ENCODE data around the gene KCNMA1.

Gene KCNMA1

GRCh38 chr10:77192402-77192801 lies 445.2 kb downstream of the KCNMA1 start:
- no peaks in the 10 kb centered on the region for H3K9me3 ChIP-seq (replicated peaks in 1 of 11)
- H3K4me3 ChIP-seq: no peak overlapping the region
- peaks cover 0 to 72% (median 0%) of the 10 kb centered on the region in 11 experiments; a peak in 2 of 22 replicates for H4K20me1 ChIP-seq
- H3K4me2 ChIP-seq: no peak overlapping the region
- no peak overlapping the region for H3K9ac ChIP-seq
- H3K36me3 ChIP-seq: no peaks in the 10 kb centered on the region
- H3K27me3 ChIP-seq: no peaks in the 10 kb centered on the region
- H3K4me1 ChIP-seq: 0 out of 20 replicates have a peak, but pooled peaks cover 0 to 4% (median 0%) of the 10 kb centered on the region in 10 experiments
- no peak overlapping the region for H3K27ac ChIP-seq
- TF ChIP-seq Cebpa-rat (IDR thresholded peaks at IDR 0.05): no peak

GRCh38 chr10:77191324-77192049 lies 446.1 kb downstream of the KCNMA1 start:
- TF ChIP-seq Cebpa-rat (IDR thresholded peaks at IDR 0.05): no peak

DNA sequence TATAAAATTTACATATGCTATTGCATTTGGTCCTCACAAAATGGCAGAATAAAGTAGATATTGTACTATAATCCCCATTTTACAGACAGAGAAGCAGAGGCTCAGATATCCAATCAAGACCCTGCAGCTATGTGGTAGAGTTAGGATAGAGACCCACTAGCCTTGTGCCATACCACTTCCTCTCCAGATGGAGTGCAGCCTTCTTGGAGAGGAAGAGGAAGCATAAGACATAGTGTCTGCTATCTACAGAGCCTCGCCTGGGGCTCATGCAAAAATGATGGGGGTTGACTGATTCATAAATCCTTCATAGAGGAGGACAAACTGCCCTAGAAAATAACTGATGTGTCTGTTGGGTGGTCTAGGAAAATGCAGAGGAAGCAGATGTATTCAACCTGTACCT lies 447.3 kb downstream of the KCNMA1 start:
- no peaks in the 10 kb centered on the region for H3K27me3 ChIP-seq
- H3K27ac ChIP-seq: no peak overlapping the region
- no peaks in the 10 kb centered on the region for H3K9me3 ChIP-seq (replicated peaks in 1 of 11)
- no peak overlapping the region for H3K4me3 ChIP-seq
- peaks cover 0 to 72% (median 0%) of the 10 kb centered on the region in 11 experiments; a peak in 1 of 22 replicates for H4K20me1 ChIP-seq
- no peak overlapping the region for H3K9ac ChIP-seq
- 0 out of 20 replicates have a peak, but pooled peaks cover 0 to 4% (median 0%) of the 10 kb centered on the region in 10 experiments for H3K4me1 ChIP-seq
- H3K36me3 ChIP-seq: no peaks in the 10 kb centered on the region
- TF ChIP-seq Cebpa-rat (IDR thresholded peaks at IDR 0.05): no peak
- H3K4me2 ChIP-seq: no peak overlapping the region

More at GRCh38 chr10:77191324-77192049, 446.1 kb downstream of the KCNMA1 start:
- Histone ChIP-seq H3K9ac (no peak overlapping the region), H3K9me3 (replicated peaks in 1 of 11) (no peaks in the 10 kb centered on the region), H3K27ac (no peak overlapping the region), H3K36me3 (no peaks in the 10 kb centered on the region), H3K4me2 (no peak overlapping the region), H3K4me3 (no peak overlapping the region), H3K4me1 (0 out of 20 replicates have a peak, but pooled peaks cover 0 to 4% (median 0%) of the 10 kb centered on the region in 10 experiments), H4K20me1 (peaks cover 0 to 73% (median 0%) of the 10 kb centered on the region in 11 experiments; a peak in 1 of 22 replicates), H3K27me3 (no peaks in the 10 kb centered on the region)

DNA sequence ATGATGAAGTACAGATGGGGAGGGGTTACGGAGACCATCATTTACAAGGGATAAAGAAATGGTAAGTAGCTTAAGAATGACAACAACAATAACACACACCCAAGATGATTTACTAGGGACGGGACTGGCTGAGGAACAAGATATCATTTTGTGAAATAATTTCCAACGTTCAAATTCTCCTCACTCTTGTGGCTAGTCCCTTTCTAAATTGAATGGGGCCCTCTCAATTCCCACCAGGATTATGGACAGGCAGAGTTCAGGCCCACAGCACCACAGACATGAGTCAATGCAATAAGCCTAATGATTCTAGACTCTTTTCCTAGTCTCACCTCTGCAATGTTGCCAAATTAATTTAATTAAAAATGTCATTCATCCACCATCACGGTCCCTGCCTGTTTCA lies 448.1 kb downstream of the KCNMA1 start:
- 0 out of 20 replicates have a peak, but pooled peaks cover 0 to 4% (median 0%) of the 10 kb centered on the region in 10 experiments for H3K4me1 ChIP-seq
- H3K9ac ChIP-seq: no peak overlapping the region
- H3K9me3 ChIP-seq (replicated peaks in 1 of 11): no peaks in the 10 kb centered on the region
- H3K27ac ChIP-seq: no peak overlapping the region
- no peaks in the 10 kb centered on the region for H3K27me3 ChIP-seq
- H3K4me3 ChIP-seq: no peak overlapping the region
- H3K36me3 ChIP-seq: no peaks in the 10 kb centered on the region
- TF ChIP-seq Cebpa-rat (IDR thresholded peaks at IDR 0.05): no peak
- H4K20me1 ChIP-seq: peaks cover 0 to 68% (median 0%) of the 10 kb centered on the region in 11 experiments; a peak in 1 of 22 replicates
- no peak overlapping the region for H3K4me2 ChIP-seq

GRCh38 chr10:77189075-77189474 lies 448.5 kb downstream of the KCNMA1 start:
- no peak overlapping the region for H3K4me2 ChIP-seq
- H3K4me1 ChIP-seq: 0 out of 20 replicates have a peak, but pooled peaks cover 0 to 4% (median 0%) of the 10 kb centered on the region in 10 experiments
- H3K9me3 ChIP-seq (replicated peaks in 1 of 11): no peaks in the 10 kb centered on the region
- H3K27ac ChIP-seq: no peak overlapping the region
- H3K27me3 ChIP-seq: no peaks in the 10 kb centered on the region
- TF ChIP-seq Cebpa-rat (IDR thresholded peaks at IDR 0.05): no peak
- no peaks in the 10 kb centered on the region for H3K36me3 ChIP-seq
- H3K4me3 ChIP-seq: no peak overlapping the region
- H4K20me1 ChIP-seq: peaks cover 0 to 63% (median 0%) of the 10 kb centered on the region in 11 experiments; a peak in 1 of 22 replicates
- H3K9ac ChIP-seq: no peak overlapping the region

GRCh38 chr10:77188521-77188920 lies 449.1 kb downstream of the KCNMA1 start:
- peaks cover 0 to 60% (median 0%) of the 10 kb centered on the region in 11 experiments; a peak in 1 of 22 replicates for H4K20me1 ChIP-seq
- H3K9me3 ChIP-seq (replicated peaks in 1 of 11): no peaks in the 10 kb centered on the region
- no peak overlapping the region for H3K4me2 ChIP-seq
- no peak for TF ChIP-seq Cebpa-rat (IDR thresholded peaks at IDR 0.05)
- H3K36me3 ChIP-seq: no peaks in the 10 kb centered on the region
- H3K27me3 ChIP-seq: no peaks in the 10 kb centered on the region
- no peak overlapping the region for H3K4me3 ChIP-seq
- no peak overlapping the region for H3K9ac ChIP-seq
- 0 out of 20 replicates have a peak, but pooled peaks cover 0 to 4% (median 0%) of the 10 kb centered on the region in 10 experiments for H3K4me1 ChIP-seq
- no peak overlapping the region for H3K27ac ChIP-seq

DNA sequence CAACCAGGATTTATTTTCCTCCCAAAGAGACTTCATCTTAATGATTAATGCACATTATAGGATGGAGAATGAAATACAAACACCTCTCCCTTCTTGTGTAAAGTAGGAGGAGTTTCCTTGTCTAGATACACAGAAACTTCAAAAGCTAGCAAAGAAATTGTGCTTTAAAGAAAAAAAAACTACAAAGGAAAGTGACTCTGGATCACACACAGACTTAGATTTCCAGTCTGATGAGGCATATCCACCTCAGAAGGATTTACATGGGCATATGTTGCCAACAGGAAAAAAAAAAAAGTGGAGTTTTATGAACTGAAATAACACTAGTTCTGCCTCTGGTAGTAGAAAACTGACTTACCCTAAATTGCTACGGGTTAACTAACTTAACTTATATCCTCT lies 449.6 kb downstream of the KCNMA1 start:
- Histone ChIP-seq H3K9me3 (replicated peaks in 1 of 11) (no peaks in the 10 kb centered on the region), H3K4me2 (no peak overlapping the region), H3K27me3 (no peaks in the 10 kb centered on the region), H3K36me3 (no peaks in the 10 kb centered on the region), H3K4me3 (no peak overlapping the region), H4K20me1 (peaks cover 0 to 60% (median 0%) of the 10 kb centered on the region in 11 experiments; a peak in 1 of 22 replicates), H3K4me1 (peaks cover 0 to 4% (median under 1%) of the 10 kb centered on the region in 10 experiments; a peak in 5 of 20 replicates), H3K27ac (no peak overlapping the region), H3K9ac (no peak overlapping the region)
- no peak for TF ChIP-seq Cebpa-rat (IDR thresholded peaks at IDR 0.05)

DNA sequence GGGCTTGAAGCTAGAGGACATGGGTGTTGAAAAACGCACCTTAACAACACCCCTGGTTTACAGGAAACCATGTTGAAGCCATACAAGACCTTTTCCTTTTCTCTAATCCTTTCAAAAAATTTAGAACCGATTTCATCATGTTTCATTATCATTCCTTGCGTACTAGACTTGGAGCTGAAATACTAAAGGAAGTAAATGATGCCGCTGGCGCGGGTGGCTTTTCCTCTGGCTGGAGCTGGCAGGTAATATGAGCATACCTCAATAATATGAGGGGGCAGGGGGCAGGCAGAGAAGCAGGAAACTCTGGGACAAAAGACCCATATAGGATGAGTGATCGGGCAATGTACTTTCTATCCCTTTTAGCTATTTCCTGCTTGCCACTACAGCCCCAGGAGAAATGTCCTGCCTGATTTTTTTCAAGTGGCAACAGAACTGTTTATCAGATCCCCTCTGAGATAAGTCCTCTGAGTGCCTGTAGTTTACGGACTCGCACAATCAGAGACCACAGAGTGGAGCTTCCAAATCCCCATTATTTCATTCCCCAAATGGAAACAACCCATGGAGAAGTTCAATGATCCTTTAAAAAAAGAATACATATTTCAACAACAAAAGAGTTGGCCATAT lies 450.1 kb downstream of the KCNMA1 start:
- Histone ChIP-seq H3K36me3 (no peaks in the 10 kb centered on the region), H3K4me1 (peaks cover 0 to 7% (median 4%) of the 10 kb centered on the region in 10 experiments; a peak in 5 of 20 replicates), H3K4me2 (no peak overlapping the region), H3K27ac (no peak overlapping the region), H3K4me3 (no peak overlapping the region), H3K9me3 (replicated peaks in 1 of 11) (no peaks in the 10 kb centered on the region), H4K20me1 (peaks cover 0 to 61% (median 0%) of the 10 kb centered on the region in 11 experiments; a peak in 1 of 22 replicates), H3K9ac (no peak overlapping the region), H3K27me3 (no peaks in the 10 kb centered on the region)
- TF ChIP-seq Cebpa-rat (IDR thresholded peaks at IDR 0.05): no peak

DNA sequence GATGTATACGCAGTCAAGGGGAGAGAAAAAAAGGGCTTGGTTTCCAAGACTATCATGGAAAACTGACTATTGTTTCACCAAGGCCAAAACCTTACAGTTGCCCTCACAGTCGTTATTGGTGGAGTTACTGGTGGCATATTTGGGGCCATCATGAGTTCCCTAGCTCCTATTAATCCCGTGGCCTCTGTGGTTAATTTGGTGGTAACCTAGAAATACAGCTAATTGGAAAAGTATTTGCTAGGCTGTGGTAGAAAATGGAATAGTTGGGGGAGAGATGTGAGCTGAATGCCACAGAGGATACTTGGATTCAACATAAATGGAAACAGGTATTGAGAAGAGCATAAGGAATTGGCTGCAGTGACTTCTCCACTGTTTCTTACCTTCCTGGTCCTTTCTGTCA lies 450.7 kb downstream of the KCNMA1 start:
- peaks cover 0 to 61% (median 0%) of the 10 kb centered on the region in 11 experiments; a peak in 1 of 22 replicates for H4K20me1 ChIP-seq
- no peak overlapping the region for H3K9ac ChIP-seq
- H3K4me1 ChIP-seq: peaks cover 0 to 7% (median 4%) of the 10 kb centered on the region in 10 experiments; a peak in 5 of 20 replicates
- H3K27me3 ChIP-seq: no peaks in the 10 kb centered on the region
- H3K9me3 ChIP-seq (replicated peaks in 1 of 11): no peaks in the 10 kb centered on the region
- H3K4me3 ChIP-seq: no peak overlapping the region
- TF ChIP-seq Cebpa-rat (IDR thresholded peaks at IDR 0.05): no peak
- H3K27ac ChIP-seq: no peak overlapping the region
- H3K36me3 ChIP-seq: no peaks in the 10 kb centered on the region
- H3K4me2 ChIP-seq: no peak overlapping the region

All from BLaER1 treated with 17β-estradiol and CSF1 and Interleukin-3, amounts not matched to agents 10 nM and 100 nM (cell line).